ENCODE measurements around the gene COQ3.
A peak's percentile ranks its signal among the peaks of the same experiment; 100 is the strongest.

Gene COQ3

GRCh38 chr6:99369533-99369932, 24.5 kb downstream of the COQ3 start:
- H3K27ac ChIP-seq (ENCODE audit: low read length) = no peak overlapping the region
- H3K4me3 ChIP-seq (ENCODE audit: low read length) = no peak overlapping the region
- no peaks in the 10 kb centered on the region for H3K36me3 ChIP-seq (ENCODE audit: control insufficient read depth, low read depth, low read length)
- H3K9me3 ChIP-seq (ENCODE audit: control insufficient read depth, low read depth, low read length) = no peaks in the 10 kb centered on the region
- H3K9ac ChIP-seq (ENCODE audit: low read length) = no peak overlapping the region
- peaks cover 7% of the 10 kb centered on the region for H3K4me1 ChIP-seq (ENCODE audit: control insufficient read depth, low read depth, low read length)
- H3K27me3 ChIP-seq (ENCODE audit: control insufficient read depth, insufficient read depth, low read length) = no peaks in the 10 kb centered on the region

- Histone ChIP-seq H3K9ac (ENCODE audit: low read length) (no peak overlapping the region), H3K27me3 (ENCODE audit: control insufficient read depth, insufficient read depth, low read length) (no peaks in the 10 kb centered on the region), H3K36me3 (ENCODE audit: control insufficient read depth, low read depth, low read length) (no peaks in the 10 kb centered on the region), H3K9me3 (ENCODE audit: control insufficient read depth, low read depth, low read length) (no peaks in the 10 kb centered on the region), H3K27ac (ENCODE audit: low read length) (no peak overlapping the region), H3K4me3 (ENCODE audit: low read length) (no peak overlapping the region), H3K4me1 (ENCODE audit: control insufficient read depth, low read depth, low read length) (peaks cover 7% of the 10 kb centered on the region)
Measured at GRCh38 chr6:99366852-99367251, 27.1 kb downstream of the COQ3 start.

- Histone ChIP-seq H3K4me3 (ENCODE audit: low read length) (no peak overlapping the region), H3K27ac (ENCODE audit: low read length) (no peak overlapping the region), H3K27me3 (ENCODE audit: control insufficient read depth, insufficient read depth, low read length) (no peaks in the 10 kb centered on the region), H3K9ac (ENCODE audit: low read length) (no peak overlapping the region), H3K36me3 (ENCODE audit: control insufficient read depth, low read depth, low read length) (no peaks in the 10 kb centered on the region), H3K9me3 (ENCODE audit: control insufficient read depth, low read depth, low read length) (no peaks in the 10 kb centered on the region), H3K4me1 (ENCODE audit: control insufficient read depth, low read depth, low read length) (no peaks in the 10 kb centered on the region)
Measured at GRCh38 chr6:99364026-99364425, 30.0 kb downstream of the COQ3 start.

- H3K9me3 ChIP-seq (ENCODE audit: control insufficient read depth, low read depth, low read length) = no peaks in the 10 kb centered on the region
- no peaks in the 10 kb centered on the region for H3K27me3 ChIP-seq (ENCODE audit: control insufficient read depth, insufficient read depth, low read length)
- H3K36me3 ChIP-seq (ENCODE audit: control insufficient read depth, low read depth, low read length) = no peaks in the 10 kb centered on the region
- H3K9ac ChIP-seq (ENCODE audit: low read length) = no peak overlapping the region
- no peak overlapping the region for H3K27ac ChIP-seq (ENCODE audit: low read length)
- H3K4me1 ChIP-seq (ENCODE audit: control insufficient read depth, low read depth, low read length) = no peaks in the 10 kb centered on the region
- H3K4me3 ChIP-seq (ENCODE audit: low read length) = no peak overlapping the region
Measured at GRCh38 chr6:99362678-99363268, 31.2 kb downstream of the COQ3 start.

GRCh38 chr6:99359800-99360199, 34.2 kb downstream of the COQ3 start:
- no peaks in the 10 kb centered on the region for H3K9me3 ChIP-seq (ENCODE audit: control insufficient read depth, low read depth, low read length)
- H3K27me3 ChIP-seq (ENCODE audit: control insufficient read depth, insufficient read depth, low read length) = no peaks in the 10 kb centered on the region
- no peaks in the 10 kb centered on the region for H3K4me1 ChIP-seq (ENCODE audit: control insufficient read depth, low read depth, low read length)
- no peaks in the 10 kb centered on the region for H3K36me3 ChIP-seq (ENCODE audit: control insufficient read depth, low read depth, low read length)
- H3K9ac ChIP-seq (ENCODE audit: low read length) = no peak overlapping the region
- H3K27ac ChIP-seq (ENCODE audit: low read length) = no peak overlapping the region
- no peak overlapping the region for H3K4me3 ChIP-seq (ENCODE audit: low read length)

- H3K27ac ChIP-seq (ENCODE audit: low read length) = no peak overlapping the region
- H3K9me3 ChIP-seq (ENCODE audit: control insufficient read depth, low read depth, low read length) = no peaks in the 10 kb centered on the region
- no peaks in the 10 kb centered on the region for H3K27me3 ChIP-seq (ENCODE audit: control insufficient read depth, insufficient read depth, low read length)
- H3K36me3 ChIP-seq (ENCODE audit: control insufficient read depth, low read depth, low read length) = no peaks in the 10 kb centered on the region
- H3K9ac ChIP-seq (ENCODE audit: low read length) = no peak overlapping the region
- no peak overlapping the region for H3K4me3 ChIP-seq (ENCODE audit: low read length)
- no peaks in the 10 kb centered on the region for H3K4me1 ChIP-seq (ENCODE audit: control insufficient read depth, low read depth, low read length)
Measured at GRCh38 chr6:99356641-99357040, 37.4 kb downstream of the COQ3 start.

GRCh38 chr6:99354983-99355382, 39.0 kb downstream of the COQ3 start:
- Histone ChIP-seq H3K9me3 (ENCODE audit: control insufficient read depth, low read depth, low read length) (no peaks in the 10 kb centered on the region), H3K36me3 (ENCODE audit: control insufficient read depth, low read depth, low read length) (no peaks in the 10 kb centered on the region), H3K4me1 (ENCODE audit: control insufficient read depth, low read depth, low read length) (peaks cover 6% of the 10 kb centered on the region), H3K9ac (ENCODE audit: low read length) (no peak overlapping the region), H3K27ac (ENCODE audit: low read length) (no peak overlapping the region), H3K27me3 (ENCODE audit: control insufficient read depth, insufficient read depth, low read length) (peaks cover 10% of the 10 kb centered on the region), H3K4me3 (ENCODE audit: low read length) (no peak overlapping the region)

GRCh38 chr6:99353126-99353525, 40.9 kb downstream of the COQ3 start:
- Histone ChIP-seq H3K9me3 (ENCODE audit: control insufficient read depth, low read depth, low read length) (no peaks in the 10 kb centered on the region), H3K9ac (ENCODE audit: low read length) (no peak overlapping the region), H3K27ac (ENCODE audit: low read length) (no peak overlapping the region), H3K36me3 (ENCODE audit: control insufficient read depth, low read depth, low read length) (no peaks in the 10 kb centered on the region), H3K4me1 (ENCODE audit: control insufficient read depth, low read depth, low read length) (peaks cover 13% of the 10 kb centered on the region), H3K4me3 (ENCODE audit: low read length) (no peak overlapping the region), H3K27me3 (ENCODE audit: control insufficient read depth, insufficient read depth, low read length) (peaks cover 10% of the 10 kb centered on the region)

- no peaks in the 10 kb centered on the region for H3K36me3 ChIP-seq (ENCODE audit: control insufficient read depth, low read depth, low read length)
- no peaks in the 10 kb centered on the region for H3K9me3 ChIP-seq (ENCODE audit: control insufficient read depth, low read depth, low read length)
- H3K4me1 ChIP-seq (ENCODE audit: control insufficient read depth, low read depth, low read length) = peaks cover 19% of the 10 kb centered on the region
- peak overlapping the region; percentile 85 for H3K9ac ChIP-seq (ENCODE audit: low read length)
- H3K27me3 ChIP-seq (ENCODE audit: control insufficient read depth, insufficient read depth, low read length) = peaks cover 10% of the 10 kb centered on the region
- no peak overlapping the region for H3K27ac ChIP-seq (ENCODE audit: low read length)
- peak overlapping the region; percentile 82 for H3K4me3 ChIP-seq (ENCODE audit: low read length)
Measured at GRCh38 chr6:99350573-99350972, 43.4 kb downstream of the COQ3 start.

GRCh38 chr6:99349171-99350141, 44.5 kb downstream of the COQ3 start, which contains the start of gene FAXC:
FAXC (minus strand) TSS chr6:99349674; CDS start chr6:99349372, 302 bp downstream.
- Histone ChIP-seq H3K4me1 (ENCODE audit: control insufficient read depth, low read depth, low read length) (peaks cover 21% of the 10 kb centered on the region), H3K36me3 (ENCODE audit: control insufficient read depth, low read depth, low read length) (no peaks in the 10 kb centered on the region), H3K27me3 (ENCODE audit: control insufficient read depth, insufficient read depth, low read length) (peaks cover 10% of the 10 kb centered on the region), H3K9ac (ENCODE audit: low read length) (peak within 1 kb of the TSS; percentile 85), H3K27ac (ENCODE audit: low read length) (no peak within 1 kb of the TSS), H3K4me3 (ENCODE audit: low read length) (peak within 1 kb of the TSS; percentile 82), H3K9me3 (ENCODE audit: control insufficient read depth, low read depth, low read length) (no peaks in the 10 kb centered on the region)

GRCh38 chr6:99348288-99349170, 45.5 kb downstream of the COQ3 start:
- Histone ChIP-seq H3K9ac (ENCODE audit: low read length) (peak overlapping the region; percentile 85), H3K27ac (ENCODE audit: low read length) (no peak overlapping the region)

More at GRCh38 chr6:99348288-99349170, 45.5 kb downstream of the COQ3 start:
- no peaks in the 10 kb centered on the region for H3K9me3 ChIP-seq (ENCODE audit: control insufficient read depth, low read depth, low read length)
- H3K36me3 ChIP-seq (ENCODE audit: control insufficient read depth, low read depth, low read length) = no peaks in the 10 kb centered on the region
- H3K4me3 ChIP-seq (ENCODE audit: low read length) = peak overlapping the region; percentile 82
- peaks cover 10% of the 10 kb centered on the region for H3K27me3 ChIP-seq (ENCODE audit: control insufficient read depth, insufficient read depth, low read length)
- peaks cover 27% of the 10 kb centered on the region for H3K4me1 ChIP-seq (ENCODE audit: control insufficient read depth, low read depth, low read length)
